ENCODE results near the gene ATXN7. TPM values are rescaled to one million over a fixed set of nuclear protein-coding genes. Genes with fewer than 3 reads are reported as not detected.

Gene ATXN7
- polyA plus RNA-seq, 4 donors = 16.9 to 21.7 (median 18.8) TPM

DNA sequence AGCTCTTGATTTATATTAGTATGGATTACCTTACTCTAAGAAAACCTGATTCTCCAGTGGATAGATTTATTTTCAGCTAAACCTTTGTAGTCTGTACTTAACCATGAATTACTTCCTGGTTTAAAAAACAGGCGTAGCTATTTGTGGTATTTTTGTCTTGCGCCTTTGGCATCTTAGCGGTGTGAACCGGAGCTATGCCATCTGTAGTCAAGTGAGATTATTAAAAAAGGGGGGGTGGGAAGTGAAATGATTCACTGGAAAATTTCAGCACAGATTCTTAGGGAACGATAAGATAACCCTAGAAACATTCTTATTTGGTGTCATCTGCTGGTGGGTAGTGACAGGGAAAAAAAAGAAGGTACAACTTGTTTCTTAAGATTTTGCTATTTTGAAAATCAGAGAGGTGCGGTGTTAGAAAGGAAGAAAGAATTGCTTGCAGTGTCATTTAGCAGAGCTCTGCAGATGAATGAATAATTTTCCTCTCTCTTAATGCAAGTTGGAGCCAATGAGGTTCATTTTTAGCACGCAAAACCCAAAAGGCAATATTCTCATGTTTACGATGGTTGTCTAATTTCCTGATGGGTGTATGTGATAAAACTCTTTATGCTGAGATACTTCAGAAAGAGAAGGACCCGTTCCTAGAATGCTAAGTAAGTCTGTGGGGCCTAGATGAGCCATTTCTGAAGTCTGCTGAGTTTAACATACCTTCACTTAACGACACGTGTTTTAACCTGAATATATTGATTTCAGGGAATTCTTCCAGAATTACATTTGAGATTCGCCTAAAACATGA is 115.6 kb downstream of the ATXN7 start:
- DNase-seq (ENCODE audit: low read depth in 4 of 4, low spot score in 3 of 4) = no peak

DNA sequence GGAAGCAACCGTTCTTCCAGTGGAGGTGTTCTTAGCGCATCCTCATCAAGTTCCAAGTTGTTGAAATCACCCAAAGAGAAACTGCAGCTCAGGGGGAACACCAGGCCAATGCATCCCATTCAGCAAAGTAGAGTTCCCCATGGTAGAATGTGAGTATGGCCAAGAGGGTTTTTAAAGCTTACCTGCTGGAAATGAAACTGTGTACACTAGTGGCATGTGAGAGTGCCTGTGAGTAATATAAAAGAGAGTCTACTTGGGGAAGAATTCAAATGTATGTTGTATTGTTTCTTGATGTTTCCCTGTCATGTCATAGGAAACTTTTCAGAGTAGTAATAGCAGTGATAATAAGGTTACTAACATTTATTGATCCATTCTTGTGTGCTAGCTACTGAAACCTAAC is 116.4 kb downstream of the ATXN7 start:
- DNase-seq (ENCODE audit: low read depth in 4 of 4, low spot score in 3 of 4) = no peak

DNA sequence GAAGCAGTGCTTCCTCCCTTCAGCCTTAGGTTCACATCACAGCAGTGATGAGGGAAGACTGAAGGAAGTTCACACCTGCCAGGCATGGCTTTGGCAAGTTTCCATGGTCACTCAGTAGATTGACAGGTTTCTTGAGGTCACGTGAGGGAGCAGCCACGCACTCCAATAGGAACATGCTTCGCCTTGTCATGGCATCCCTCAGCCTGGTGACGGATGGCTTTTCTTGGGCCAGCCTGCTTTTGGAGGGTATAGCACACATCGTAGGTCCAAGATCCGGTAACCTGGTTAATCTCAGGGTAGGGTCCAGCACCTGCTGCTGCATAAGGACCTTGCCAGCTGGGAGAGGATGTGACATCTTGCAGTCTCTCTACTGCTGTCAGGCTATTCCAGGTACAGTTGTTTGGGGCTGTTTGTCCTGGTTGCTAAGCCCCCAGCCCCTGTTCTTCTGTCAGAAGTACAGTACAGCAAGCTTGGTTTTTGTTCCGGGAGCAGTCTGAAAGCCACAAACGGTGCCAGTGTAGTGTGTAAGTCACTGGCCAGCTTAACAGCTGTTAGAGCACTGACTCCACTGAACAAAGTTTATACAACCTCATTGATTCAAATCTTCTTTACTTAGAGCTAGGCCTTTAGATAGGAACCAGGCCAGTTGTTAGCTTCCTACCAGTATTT is 117.3 kb downstream of the ATXN7 start:
- no peak for DNase-seq (ENCODE audit: low read depth in 4 of 4, low spot score in 3 of 4)

DNA sequence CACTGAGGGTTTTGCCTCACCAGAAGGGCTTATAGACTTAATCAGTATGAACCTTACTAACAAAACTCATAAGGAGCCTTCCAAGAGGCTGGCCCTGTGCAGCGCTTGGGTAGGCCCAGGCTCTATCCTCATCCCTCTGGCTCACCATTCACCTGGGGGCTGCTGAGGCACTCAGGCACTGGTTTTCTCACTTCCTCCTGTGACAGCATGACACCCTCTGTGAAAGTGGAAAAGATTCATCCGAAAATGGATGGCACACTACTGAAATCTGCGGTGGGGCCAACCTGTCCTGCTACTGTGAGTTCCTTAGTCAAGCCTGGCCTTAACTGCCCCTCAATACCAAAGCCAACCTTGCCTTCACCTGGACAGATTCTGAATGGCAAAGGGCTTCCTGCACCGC is 118.3 kb downstream of the ATXN7 start:
- DNase-seq (ENCODE audit: low read depth in 4 of 4, low spot score in 3 of 4) = no peak

DNA sequence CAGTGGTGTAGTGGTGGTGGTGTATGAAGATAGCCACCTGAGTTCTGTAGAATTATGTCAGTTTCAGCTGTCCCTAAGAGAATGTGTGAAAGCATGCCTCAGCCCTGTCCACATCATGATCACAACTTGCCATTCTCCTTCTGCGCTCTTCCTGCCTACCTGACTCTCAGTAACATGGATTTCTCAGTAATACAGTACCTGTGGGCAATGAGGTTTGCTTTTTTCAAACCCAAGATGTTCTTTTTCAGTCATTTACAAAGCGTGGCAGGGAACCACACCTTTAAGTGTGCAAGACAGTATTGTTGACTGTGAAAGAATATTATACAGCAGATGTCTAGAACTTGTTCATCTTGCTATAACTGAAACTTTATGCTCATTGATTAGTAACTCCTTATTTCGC is 120.7 kb downstream of the ATXN7 start:
- no peak for DNase-seq (ENCODE audit: low read depth in 4 of 4, low spot score in 3 of 4)

DNA sequence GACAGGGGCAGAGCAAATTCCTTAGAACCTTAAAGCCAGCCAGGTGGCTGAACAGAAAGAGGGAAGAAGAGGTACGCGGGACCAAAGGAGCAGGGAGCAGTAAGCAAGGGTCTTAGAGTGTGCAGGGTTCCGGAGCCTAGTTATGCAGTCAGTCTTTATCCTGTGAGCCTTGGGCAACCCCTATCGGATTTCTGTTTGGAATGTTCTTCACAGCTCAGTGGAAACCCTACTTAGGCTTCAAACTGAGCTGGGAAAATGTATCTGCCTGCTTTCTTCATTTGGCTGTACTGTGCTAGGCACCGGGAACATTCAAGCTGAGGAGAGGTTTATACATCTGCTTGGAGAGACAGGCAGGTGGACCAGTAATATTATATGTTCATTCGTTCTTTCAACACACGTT is 122.5 kb downstream of the ATXN7 start:
- no peak for DNase-seq (ENCODE audit: low read depth in 4 of 4, low spot score in 3 of 4)

DNA sequence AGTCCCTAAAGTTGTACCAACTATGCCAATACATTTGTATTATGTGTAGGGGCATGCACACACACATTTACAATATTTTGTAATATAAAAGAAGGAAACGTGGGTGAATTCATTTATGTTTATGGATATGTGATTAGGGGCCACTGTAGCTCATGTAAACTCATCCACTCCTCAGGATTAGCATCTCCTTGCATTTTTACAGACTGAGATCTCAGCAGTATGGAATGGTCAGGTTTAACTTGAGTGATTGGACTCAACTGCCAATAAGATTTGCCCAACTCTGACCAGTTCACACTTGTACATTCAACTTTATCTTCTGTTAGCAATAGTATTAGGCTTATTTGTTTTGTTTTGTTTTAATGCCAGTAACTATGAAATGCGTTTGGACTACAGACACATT is 123.2 kb downstream of the ATXN7 start:
- no peak for DNase-seq (ENCODE audit: low read depth in 4 of 4, low spot score in 3 of 4)

DNA sequence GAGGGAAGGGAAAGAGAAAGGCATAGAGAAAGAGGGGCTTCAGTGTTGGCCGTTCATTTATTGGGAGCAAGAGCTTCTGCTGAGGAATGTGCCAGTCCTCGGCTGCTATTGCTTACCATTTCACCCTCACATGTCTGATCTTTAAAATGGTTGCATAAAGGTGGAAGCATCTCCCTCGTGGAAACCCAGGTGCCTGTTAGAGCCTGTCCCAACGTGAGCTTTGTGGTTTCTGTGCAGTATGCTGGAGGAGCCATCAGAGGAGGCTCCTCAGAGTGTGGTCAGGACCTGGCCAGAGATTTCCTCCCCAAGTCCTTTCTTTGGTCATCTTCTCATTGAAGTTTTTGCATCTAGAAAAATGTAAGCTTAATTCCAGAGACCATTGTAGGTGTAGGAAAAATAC is 125.3 kb downstream of the ATXN7 start:
- DNase-seq (ENCODE audit: low read depth in 4 of 4, low spot score in 3 of 4) = no peak

DNA sequence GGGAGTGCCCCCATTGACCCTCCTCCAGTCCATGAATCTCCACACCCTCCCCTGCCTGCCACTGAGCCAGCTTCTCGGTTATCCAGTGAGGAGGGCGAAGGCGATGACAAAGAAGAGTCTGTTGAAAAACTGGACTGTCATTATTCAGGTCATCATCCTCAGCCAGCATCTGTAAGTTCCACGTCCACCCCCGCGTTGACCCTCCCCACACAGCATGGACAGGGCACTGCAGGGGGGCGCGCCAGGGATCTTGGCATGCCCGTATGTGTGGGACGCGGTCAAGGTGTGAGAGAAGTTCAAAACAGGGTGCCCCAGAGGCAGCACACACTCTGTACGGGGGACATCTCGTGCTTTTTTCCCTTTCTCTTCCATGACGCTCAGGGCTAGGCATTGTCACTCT is 126.5 kb downstream of the ATXN7 start:
- no peak for DNase-seq (ENCODE audit: low read depth in 4 of 4, low spot score in 3 of 4)

DNA sequence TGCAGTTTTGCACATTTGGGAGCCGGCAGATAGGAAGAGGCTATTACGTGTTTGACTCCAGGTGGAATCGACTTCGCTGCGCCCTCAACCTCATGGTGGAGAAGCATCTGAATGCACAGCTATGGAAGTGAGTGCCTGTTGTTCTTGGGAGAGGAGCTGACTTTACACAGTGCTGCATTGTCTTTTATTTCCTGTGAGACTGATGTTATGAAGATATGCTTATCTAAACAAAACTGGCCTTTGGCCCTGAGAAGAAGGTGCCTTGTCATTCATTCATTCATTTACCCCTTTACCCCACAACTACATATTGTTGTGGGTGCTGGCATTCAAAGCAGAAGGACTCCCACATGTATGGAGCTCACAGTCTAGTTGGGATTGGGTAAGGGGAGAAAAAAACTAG is 127.1 kb downstream of the ATXN7 start:
- DNase-seq (ENCODE audit: low read depth in 4 of 4, low spot score in 3 of 4) = no peak

DNA sequence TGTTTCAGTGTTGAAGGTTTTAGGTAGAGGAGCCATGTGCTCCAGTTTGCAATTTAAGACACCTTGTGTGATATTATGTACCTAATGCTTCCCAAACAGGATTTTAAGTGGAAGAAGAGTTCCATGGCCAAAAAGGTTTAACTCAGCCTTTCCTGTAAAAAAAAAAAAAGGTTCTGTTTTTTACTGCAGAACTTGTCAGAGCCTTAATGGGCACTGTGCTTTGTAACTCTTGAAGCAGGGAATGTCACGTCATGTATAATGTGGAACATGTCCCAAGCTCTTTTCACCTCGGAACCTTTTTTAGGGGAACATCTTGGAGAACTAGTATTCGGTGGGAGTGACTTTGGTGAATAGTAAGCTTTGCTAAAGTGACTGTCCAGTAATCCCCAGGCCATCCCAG is 128.0 kb downstream of the ATXN7 start:
- DNase-seq (ENCODE audit: low read depth in 4 of 4, low spot score in 3 of 4) = no peak

DNA sequence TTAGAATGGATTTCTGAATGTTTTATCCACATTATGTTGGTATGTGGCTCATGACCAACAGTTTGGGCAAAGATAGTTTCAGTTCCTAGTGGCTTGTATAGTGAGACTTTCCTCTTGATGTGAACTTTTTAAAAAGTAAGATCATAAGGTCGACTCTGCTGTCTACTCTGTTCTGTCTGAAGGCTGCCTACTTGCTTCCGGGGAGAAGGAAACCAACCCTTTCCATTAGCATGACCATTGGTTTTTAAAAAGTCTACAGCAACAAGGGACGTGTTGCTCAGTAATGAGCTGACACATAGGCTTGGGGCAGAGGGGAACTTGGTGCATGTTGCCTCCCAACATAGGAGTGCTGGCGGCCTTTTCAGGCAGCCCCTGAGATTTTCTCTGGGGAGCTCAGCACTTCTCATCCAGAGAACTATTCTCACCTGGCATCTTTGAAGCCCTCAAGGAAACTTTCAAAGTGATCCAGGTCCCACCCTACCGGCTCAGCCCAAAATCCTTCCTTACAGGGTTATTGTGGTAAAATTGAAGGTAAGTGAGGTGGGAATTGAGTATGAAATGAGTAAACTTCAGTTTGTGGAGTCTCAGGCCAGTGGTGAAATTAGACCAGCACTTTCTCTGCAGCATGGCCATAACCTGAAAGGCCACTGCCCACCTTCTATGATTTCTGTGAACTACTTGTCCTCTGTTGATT is 129.0 kb downstream of the ATXN7 start:
- no peak for DNase-seq (ENCODE audit: low read depth in 4 of 4, low spot score in 3 of 4)

DNA sequence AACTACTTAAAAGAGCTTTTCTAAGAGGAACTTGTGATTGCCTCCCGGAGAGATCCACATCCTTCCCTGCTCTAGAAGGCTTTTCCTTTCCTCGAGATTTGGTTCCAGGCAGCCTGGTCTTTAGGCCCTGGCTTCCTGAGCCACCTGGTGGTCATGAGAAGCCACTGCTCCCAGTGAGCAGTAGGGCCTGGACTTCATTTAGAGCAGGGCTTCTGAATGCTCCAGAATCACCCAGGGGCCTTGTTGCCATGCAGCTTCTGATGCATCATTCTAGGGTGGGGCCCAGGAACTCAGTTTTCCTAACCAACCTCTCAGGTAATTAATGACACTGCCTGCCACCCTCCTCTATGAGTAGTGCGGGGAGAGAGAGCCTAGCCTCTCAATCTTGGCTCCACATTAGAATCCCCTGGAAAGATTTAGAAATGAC is 130.0 kb downstream of the ATXN7 start:
- DNase-seq (ENCODE audit: low read depth in 4 of 4, low spot score in 3 of 4) = peak; percentile 31 to 61 (median 42)

DNA sequence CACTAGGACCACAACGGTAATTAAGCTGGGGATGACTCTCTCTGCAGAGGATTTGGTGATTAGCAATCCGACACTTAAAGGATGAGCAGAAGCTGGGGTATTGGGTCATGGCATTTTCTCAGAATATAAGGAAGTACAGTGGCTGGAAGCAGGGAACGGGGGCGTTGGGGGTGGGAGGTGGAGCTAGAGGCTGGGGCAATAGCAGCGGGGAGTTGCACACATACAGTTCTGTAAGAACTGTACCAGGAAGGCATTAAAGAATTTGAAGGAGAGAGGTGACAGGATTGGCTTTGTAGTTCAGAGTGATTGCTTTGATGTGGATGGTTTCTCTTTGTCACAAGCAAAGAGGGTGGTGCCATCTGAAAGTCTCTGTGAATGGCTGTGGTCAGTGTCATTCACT is 131.4 kb downstream of the ATXN7 start:
- DNase-seq (ENCODE audit: low read depth in 4 of 4, low spot score in 3 of 4) = no peak

DNA sequence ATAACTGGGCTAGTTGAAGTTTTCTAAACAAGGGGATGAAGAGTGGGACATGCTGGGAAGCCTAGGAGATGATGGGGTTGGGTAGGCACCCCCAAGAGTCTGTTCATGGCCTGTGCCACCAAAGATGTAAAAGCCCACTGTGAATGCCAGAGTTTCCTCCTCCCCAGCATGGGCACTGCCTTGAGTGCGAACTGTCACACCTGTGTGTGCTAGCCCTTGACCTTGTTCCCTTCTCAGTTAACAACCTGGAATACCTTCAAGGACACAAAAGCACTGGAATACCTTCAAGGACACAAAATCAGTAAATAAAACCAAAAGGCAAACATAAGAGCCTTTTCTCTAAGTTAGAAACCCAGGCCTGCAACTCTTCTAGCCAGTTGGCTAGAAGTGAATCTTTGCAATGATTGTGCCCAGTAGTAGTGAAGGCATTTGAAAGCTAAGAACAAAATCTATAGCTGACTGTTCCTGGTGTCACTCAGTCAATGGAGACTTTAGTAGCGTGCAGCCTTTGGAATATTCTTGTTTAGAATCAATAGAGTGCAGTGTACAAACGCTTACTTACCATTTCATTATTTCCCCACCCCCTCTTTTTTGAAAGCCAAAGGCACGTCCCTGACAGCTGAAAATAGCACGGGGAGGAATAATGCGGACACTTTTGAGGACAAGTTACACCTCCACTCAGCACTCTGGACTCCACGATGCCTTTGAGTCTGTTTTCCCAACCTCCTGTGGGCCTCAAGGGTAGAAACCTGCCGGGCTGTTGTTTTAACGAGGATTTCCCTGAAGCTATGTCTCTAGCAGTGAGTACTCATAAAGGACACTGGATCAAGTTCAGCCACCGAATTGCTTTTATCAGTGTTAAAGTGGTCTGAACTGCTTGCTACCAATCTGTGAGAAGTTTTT is 135.4 kb downstream of the ATXN7 start:
- no peak for DNase-seq (ENCODE audit: low read depth in 4 of 4, low spot score in 3 of 4)

DNA sequence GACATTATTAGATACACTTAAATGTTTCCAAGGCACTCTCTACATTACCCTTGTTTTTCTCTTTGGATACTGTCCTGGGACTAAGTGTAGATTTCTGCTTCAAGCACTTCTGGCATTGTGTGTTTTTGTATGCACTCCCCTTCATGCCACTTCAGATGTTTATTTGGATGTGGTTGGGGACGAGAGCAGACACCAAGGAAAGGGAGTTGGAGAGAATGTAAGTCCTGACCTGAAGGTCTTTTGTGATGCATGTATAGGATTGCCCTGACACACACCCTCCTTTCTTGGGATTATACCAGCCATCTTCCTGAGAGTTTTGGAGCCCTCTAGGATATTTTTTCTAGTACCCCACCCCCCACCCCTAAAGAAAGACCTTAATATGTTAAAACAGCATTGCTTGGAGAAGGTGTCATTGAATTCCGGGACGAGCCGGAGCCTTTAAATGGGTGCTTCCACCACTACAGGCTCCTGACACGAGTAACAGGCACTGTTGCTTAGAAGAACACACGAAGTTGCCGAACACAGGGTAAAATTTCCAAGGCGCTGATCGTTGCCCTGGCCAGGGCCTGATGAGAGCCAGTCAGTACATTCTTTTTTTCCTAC is 136.9 kb downstream of the ATXN7 start:
- no peak for DNase-seq (ENCODE audit: low read depth in 4 of 4, low spot score in 3 of 4)

DNA sequence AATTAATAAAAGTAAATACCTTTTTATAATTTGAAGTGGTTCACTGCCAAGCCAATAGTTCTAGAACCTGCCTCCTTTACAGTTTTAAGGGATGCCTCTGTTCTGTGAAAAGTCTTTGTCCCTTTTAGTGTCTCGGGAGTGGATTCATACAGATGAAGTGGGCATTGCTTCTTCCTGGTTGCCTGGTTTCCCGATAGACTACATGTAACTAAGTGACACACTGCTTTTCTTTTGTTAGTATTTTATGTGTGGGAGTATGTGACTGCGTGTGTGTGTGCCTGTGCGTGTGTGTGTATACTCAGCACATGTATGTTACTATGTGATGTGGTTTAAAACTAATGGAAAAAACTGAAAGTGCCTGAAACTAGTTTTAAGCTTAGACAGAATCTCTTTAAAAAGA is 138.6 kb downstream of the ATXN7 start:
- no peak for DNase-seq (ENCODE audit: low read depth in 4 of 4, low spot score in 3 of 4)

DNA sequence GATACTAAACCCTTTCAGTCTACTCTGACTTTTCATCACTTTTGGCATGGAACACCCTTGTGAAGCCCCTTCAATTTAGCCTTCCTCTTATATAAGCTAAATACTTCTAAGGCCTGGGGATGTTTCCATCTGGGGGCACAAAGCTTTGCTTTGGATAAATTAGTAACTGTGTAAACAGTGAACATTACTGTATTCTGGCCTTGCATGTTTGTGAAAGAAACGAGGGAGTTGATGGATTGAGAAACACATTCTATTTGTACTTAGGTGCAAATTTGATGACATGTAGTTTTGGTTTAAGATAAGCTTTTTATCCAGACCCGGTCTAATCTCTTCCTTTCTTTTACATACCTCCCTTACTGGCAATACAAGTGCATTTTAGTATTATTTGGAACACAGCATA is 139.9 kb downstream of the ATXN7 start:
- no peak for DNase-seq (ENCODE audit: low read depth in 4 of 4, low spot score in 3 of 4)

DNA sequence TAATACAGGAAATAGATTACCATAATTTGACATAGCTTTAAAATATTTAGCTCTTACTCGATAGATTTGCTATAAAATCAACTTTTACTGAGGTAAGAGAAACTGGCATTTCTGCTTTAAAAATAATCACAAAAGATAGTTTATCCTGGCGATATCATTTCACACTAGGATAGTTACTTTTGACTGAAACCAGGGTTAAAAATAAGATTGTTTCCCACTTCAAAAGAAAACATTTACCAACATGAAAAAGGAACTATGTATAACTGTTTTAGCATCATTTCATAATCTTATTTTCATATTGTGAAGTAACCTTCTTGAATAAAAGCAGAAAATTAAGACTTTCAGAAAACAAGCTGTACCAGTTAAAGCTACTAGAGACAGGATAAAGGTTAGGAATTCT is 144.3 kb downstream of the ATXN7 start:
- no peak for DNase-seq (ENCODE audit: low read depth in 4 of 4, low spot score in 3 of 4)

Measured in right renal pelvis (tissue), 4 donors.